ENCODE measurements around the gene F11R. TPM values are rescaled to one million over a fixed set of nuclear protein-coding genes. Genes with fewer than 3 reads are reported as not detected.
"Not testable (repeated sequence)": the region's sequence is repeated elsewhere in the genome, so short reads cannot be mapped to it uniquely, and the experiment has no call there.

F11R gene
- polyA plus RNA-seq, 12 donors: 11.5 to 40.4 (median 16.3) TPM; not detected in 1

GRCh38 chr1:160973491-160973890 lies 47.5 kb downstream of the F11R start:
- no peak for DNase-seq

GRCh38 chr1:160972939-160973338 lies 48.0 kb downstream of the F11R start:
- DNase-seq: no peak

GRCh38 chr1:160971618-160972056 lies 49.3 kb downstream of the F11R start:
- DNase-seq: no peak

- DNase-seq: no peak
These were observed 57.4 kb downstream of the F11R start for GRCh38 chr1:160963521-160963920.

GRCh38 chr1:160961419-160961818 lies 59.5 kb downstream of the F11R start:
- DNase-seq: no peak

GRCh38 chr1:160956966-160957365 lies 64.0 kb downstream of the F11R start:
- DNase-seq: no peak

GRCh38 chr1:160954158-160955104 lies 66.5 kb downstream of the F11R start, which contains the start of gene ITLN2:
TSS of gene ITLN2 (minus strand) at chr1:160954809. CDS start at chr1:160954741, 68 bp downstream.
- no peak for DNase-seq

- no peak for DNase-seq
These were observed 67.9 kb downstream of the F11R start for GRCh38 chr1:160953030-160953429.

- DNase-seq: no peak
These were observed 68.8 kb downstream of the F11R start for GRCh38 chr1:160952129-160952510.

GRCh38 chr1:160951443-160952128 lies 69.4 kb downstream of the F11R start:
- peak; percentile 25 for DNase-seq

GRCh38 chr1:160950657-160951056 lies 70.3 kb downstream of the F11R start:
- no peak for DNase-seq

- no peak for DNase-seq
These were observed 71.1 kb downstream of the F11R start for GRCh38 chr1:160949881-160950280.

- DNase-seq: not testable (repeated sequence)
These were observed 71.6 kb downstream of the F11R start for GRCh38 chr1:160949216-160949880.

GRCh38 chr1:160947174-160947759 lies 73.7 kb downstream of the F11R start:
- not testable (repeated sequence) for DNase-seq

GRCh38 chr1:160945881-160946280 lies 75.1 kb downstream of the F11R start:
- not testable (repeated sequence) for DNase-seq

Other genes with a start within 250 kb of the F11R start
- 1 to 10 TPM in 1 of 12 donors, under 1 TPM in 8, not detected in 3; 0.08 to 1.4 (median 0.30) TPM for gene LY9, start 225.0 kb downstream of the F11R start, polyA plus RNA-seq (ENCODE audit: insufficient read length in 12 of 12)
- gene CD244, start 158.3 kb downstream of the F11R start, polyA plus RNA-seq (ENCODE audit: insufficient read length in 12 of 12): 1 to 10 TPM in 3 of 12 donors, under 1 TPM in 6, not detected in 3; 0.09 to 5.6 (median 0.36) TPM
- gene ITLN1, start 136.0 kb downstream of the F11R start, polyA plus RNA-seq (ENCODE audit: insufficient read length in 12 of 12): 10 to 100 TPM in 1 of 12 donors, 1 to 10 TPM in 1, under 1 TPM in 6, not detected in 4; 0.16 to 29.3 (median 0.35) TPM
- under 1 TPM in 1 of 12 donors, not detected in 11; 0.36 TPM for gene ITLN2, start 66.3 kb downstream of the F11R start, polyA plus RNA-seq (ENCODE audit: insufficient read length in 12 of 12)
- gene TSTD1, start 17.8 kb upstream of the F11R start, polyA plus RNA-seq (ENCODE audit: insufficient read length in 12 of 12): 10 to 100 TPM in 11 of 12 donors, not detected in 1; 18.6 to 33.2 (median 23.2) TPM
- 10 to 100 TPM in 11 of 12 donors, not detected in 1; 24.8 to 51.5 (median 33.4) TPM for gene USF1, start 24.8 kb upstream of the F11R start, polyA plus RNA-seq (ENCODE audit: insufficient read length in 12 of 12)
- gene ARHGAP30, start 48.7 kb upstream of the F11R start, polyA plus RNA-seq (ENCODE audit: insufficient read length in 12 of 12): 10 to 100 TPM in 1 of 12 donors, 1 to 10 TPM in 10, not detected in 1; 1.8 to 12.9 (median 2.9) TPM
- 10 to 100 TPM in 2 of 12 donors, 1 to 10 TPM in 1, under 1 TPM in 5, not detected in 4; 0.04 to 28.3 (median 0.19) TPM for gene NECTIN4, start 68.4 kb upstream of the F11R start, polyA plus RNA-seq (ENCODE audit: insufficient read length in 12 of 12)
- gene KLHDC9, start 77.2 kb upstream of the F11R start, polyA plus RNA-seq (ENCODE audit: insufficient read length in 12 of 12): 1 to 10 TPM in 4 of 12 donors, under 1 TPM in 5, not detected in 3; 0.32 to 1.7 (median 0.73) TPM
- gene PFDN2, start 96.9 kb upstream of the F11R start, polyA plus RNA-seq (ENCODE audit: insufficient read length in 12 of 12): 10 to 100 TPM in 11 of 12 donors, not detected in 1; 51.9 to 78.1 (median 63.6) TPM
- gene NIT1, start 97.0 kb upstream of the F11R start, polyA plus RNA-seq (ENCODE audit: insufficient read length in 12 of 12): 10 to 100 TPM in 11 of 12 donors, not detected in 1; 25.2 to 35.4 (median 30.8) TPM
- gene DEDD, start 111.5 kb upstream of the F11R start, polyA plus RNA-seq (ENCODE audit: insufficient read length in 12 of 12): 10 to 100 TPM in 11 of 12 donors, not detected in 1; 36.3 to 54.8 (median 45.0) TPM
- gene UFC1, start 132.8 kb upstream of the F11R start, polyA plus RNA-seq (ENCODE audit: insufficient read length in 12 of 12): 100 to 1,000 TPM in 8 of 12 donors, 10 to 100 TPM in 3, not detected in 1; 90.7 to 129 (median 108) TPM
- gene USP21, start 138.3 kb upstream of the F11R start, polyA plus RNA-seq (ENCODE audit: insufficient read length in 12 of 12): 10 to 100 TPM in 11 of 12 donors, not detected in 1; 20.4 to 33.1 (median 29.1) TPM
- gene PPOX, start 145.3 kb upstream of the F11R start, polyA plus RNA-seq (ENCODE audit: insufficient read length in 12 of 12): 10 to 100 TPM in 11 of 12 donors, not detected in 1; 14.1 to 38.7 (median 23.6) TPM
- gene B4GALT3, start 156.4 kb upstream of the F11R start, polyA plus RNA-seq (ENCODE audit: insufficient read length in 12 of 12): 10 to 100 TPM in 11 of 12 donors, not detected in 1; 18.8 to 41.2 (median 24.5) TPM
- 10 to 100 TPM in 8 of 12 donors, 1 to 10 TPM in 3, not detected in 1; 7.2 to 14.7 (median 10.8) TPM for gene ADAMTS4, start 177.9 kb upstream of the F11R start, polyA plus RNA-seq (ENCODE audit: insufficient read length in 12 of 12)
- gene NDUFS2, start 181.2 kb upstream of the F11R start, polyA plus RNA-seq (ENCODE audit: insufficient read length in 12 of 12): 100 to 1,000 TPM in 10 of 12 donors, 10 to 100 TPM in 1, not detected in 1; 92.6 to 165 (median 136) TPM
- gene FCER1G, start 194.1 kb upstream of the F11R start, polyA plus RNA-seq (ENCODE audit: insufficient read length in 12 of 12): 10 to 100 TPM in 10 of 12 donors, not detected in 2; 12.5 to 37.0 (median 18.9) TPM
- gene APOA2, start 202.5 kb upstream of the F11R start, polyA plus RNA-seq (ENCODE audit: insufficient read length in 12 of 12): 10 to 100 TPM in 1 of 12 donors, 1 to 10 TPM in 6, under 1 TPM in 2, not detected in 3; 0.57 to 57.1 (median 1.4) TPM
- gene TOMM40L, start 204.9 kb upstream of the F11R start, polyA plus RNA-seq (ENCODE audit: insufficient read length in 12 of 12): 10 to 100 TPM in 4 of 12 donors, 1 to 10 TPM in 7, not detected in 1; 7.2 to 40.3 (median 9.4) TPM
- gene NR1I3, start 217.1 kb upstream of the F11R start, polyA plus RNA-seq (ENCODE audit: insufficient read length in 12 of 12): 1 to 10 TPM in 5 of 12 donors, under 1 TPM in 5, not detected in 2; 0.40 to 2.1 (median 1.1) TPM
- 1 to 10 TPM in 1 of 12 donors, under 1 TPM in 8, not detected in 3; 0.14 to 1.0 (median 0.38) TPM for gene PCP4L1, start 237.6 kb upstream of the F11R start, polyA plus RNA-seq (ENCODE audit: insufficient read length in 12 of 12)

Measured in muscle of arm (tissue), 12 donors.